ENCODE data around the gene PTPRT.

The PTPRT gene

GRCh38 chr20:42152575-42152974 is 1037.1 kb downstream of the PTPRT start:
- Histone ChIP-seq H3K27ac (ENCODE audit: low read depth, low read length) (no peak overlapping the region), H2BK15ac (replicated peaks; ENCODE audit: low read depth) (no peak overlapping the region), H3K27me3 (ENCODE audit: insufficient read depth, low read length, poor library complexity) (no peaks in the 10 kb centered on the region), H4K8ac (ENCODE audit: low read depth, low read length) (no peak overlapping the region), H3K23ac (ENCODE audit: low read length) (no peak overlapping the region), H2AK5ac (ENCODE audit: low read length) (no peak overlapping the region), H2BK5ac (ENCODE audit: low read length) (no peak overlapping the region), H3K4me2 (ENCODE audit: low read length) (no peak overlapping the region), H3K79me2 (ENCODE audit: control insufficient read depth, insufficient read depth, low read length) (no peaks in the 10 kb centered on the region), H3K79me1 (ENCODE audit: low read length) (no peaks in the 10 kb centered on the region), H3K9ac (ENCODE audit: low read length) (no peak overlapping the region), H3K36me3 (ENCODE audit: control insufficient read depth, insufficient read depth, low read length) (no peaks in the 10 kb centered on the region), H3K56ac (ENCODE audit: low read length) (no peak overlapping the region), H3K4me3 (ENCODE audit: low read length) (no peak overlapping the region), H3K4me1 (ENCODE audit: control insufficient read depth, low read depth, low read length) (no peaks in the 10 kb centered on the region), H2BK120ac (ENCODE audit: low read depth, low read length) (no peak overlapping the region), H3K18ac (ENCODE audit: low read length) (no peak overlapping the region), H4K5ac (ENCODE audit: low read length) (no peak overlapping the region), H3K4ac (ENCODE audit: low read depth, low read length) (no peak overlapping the region)
- no CpG with 5 or more reads among the region's 6 CpGs for WGBS (ENCODE audit: extremely low coverage, insufficient coverage, low lambda C conversion rate)
- no peak for DNase-seq

GRCh38 chr20:42150230-42150629 is 1039.5 kb downstream of the PTPRT start:
- no peak overlapping the region for H2AK5ac ChIP-seq (ENCODE audit: low read length)
- H3K4me2 ChIP-seq (ENCODE audit: low read length), result no peak overlapping the region
- no peak overlapping the region for H4K5ac ChIP-seq (ENCODE audit: low read length)
- no peak overlapping the region for H3K23ac ChIP-seq (ENCODE audit: low read length)
- no peaks in the 10 kb centered on the region for H3K79me1 ChIP-seq (ENCODE audit: low read length)
- WGBS (ENCODE audit: extremely low coverage, insufficient coverage, low lambda C conversion rate), result no CpG with 5 or more reads among the region's 4 CpGs
- H3K4me1 ChIP-seq (ENCODE audit: control insufficient read depth, low read depth, low read length), result no peaks in the 10 kb centered on the region
- H3K36me3 ChIP-seq (ENCODE audit: control insufficient read depth, insufficient read depth, low read length), result no peaks in the 10 kb centered on the region
- no peaks in the 10 kb centered on the region for H3K27me3 ChIP-seq (ENCODE audit: insufficient read depth, low read length, poor library complexity)
- H3K4ac ChIP-seq (ENCODE audit: low read depth, low read length), result no peak overlapping the region
- no peak overlapping the region for H3K18ac ChIP-seq (ENCODE audit: low read length)
- H4K8ac ChIP-seq (ENCODE audit: low read depth, low read length), result no peak overlapping the region
- no peak overlapping the region for H3K56ac ChIP-seq (ENCODE audit: low read length)
- no peak overlapping the region for H2BK15ac ChIP-seq (replicated peaks; ENCODE audit: low read depth)
- no peak overlapping the region for H3K27ac ChIP-seq (ENCODE audit: low read depth, low read length)
- no peak overlapping the region for H3K4me3 ChIP-seq (ENCODE audit: low read length)
- H3K79me2 ChIP-seq (ENCODE audit: control insufficient read depth, insufficient read depth, low read length), result no peaks in the 10 kb centered on the region
- no peak overlapping the region for H2BK5ac ChIP-seq (ENCODE audit: low read length)
- DNase-seq, result no peak
- no peak overlapping the region for H3K9ac ChIP-seq (ENCODE audit: low read length)
- no peak overlapping the region for H2BK120ac ChIP-seq (ENCODE audit: low read depth, low read length)

GRCh38 chr20:42138729-42139128 is 1051.0 kb downstream of the PTPRT start:
- H3K27me3 ChIP-seq (ENCODE audit: insufficient read depth, low read length, poor library complexity), result no peaks in the 10 kb centered on the region
- H2BK5ac ChIP-seq (ENCODE audit: low read length), result no peak overlapping the region
- no peak overlapping the region for H4K5ac ChIP-seq (ENCODE audit: low read length)
- H3K18ac ChIP-seq (ENCODE audit: low read length), result no peak overlapping the region
- no peak overlapping the region for H4K8ac ChIP-seq (ENCODE audit: low read depth, low read length)
- no peaks in the 10 kb centered on the region for H3K4me1 ChIP-seq (ENCODE audit: control insufficient read depth, low read depth, low read length)
- H3K23ac ChIP-seq (ENCODE audit: low read length), result no peak overlapping the region
- no peak overlapping the region for H3K4me3 ChIP-seq (ENCODE audit: low read length)
- H2BK120ac ChIP-seq (ENCODE audit: low read depth, low read length), result no peak overlapping the region
- no peaks in the 10 kb centered on the region for H3K79me2 ChIP-seq (ENCODE audit: control insufficient read depth, insufficient read depth, low read length)
- H3K9ac ChIP-seq (ENCODE audit: low read length), result no peak overlapping the region
- no peaks in the 10 kb centered on the region for H3K79me1 ChIP-seq (ENCODE audit: low read length)
- DNase-seq, result no peak
- no CpG with 5 or more reads among the region's 4 CpGs for WGBS (ENCODE audit: extremely low coverage, insufficient coverage, low lambda C conversion rate)
- no peak overlapping the region for H2AK5ac ChIP-seq (ENCODE audit: low read length)
- H3K4ac ChIP-seq (ENCODE audit: low read depth, low read length), result no peak overlapping the region
- H3K36me3 ChIP-seq (ENCODE audit: control insufficient read depth, insufficient read depth, low read length), result no peaks in the 10 kb centered on the region
- no peak overlapping the region for H3K27ac ChIP-seq (ENCODE audit: low read depth, low read length)
- H2BK15ac ChIP-seq (replicated peaks; ENCODE audit: low read depth), result no peak overlapping the region
- H3K4me2 ChIP-seq (ENCODE audit: low read length), result no peak overlapping the region
- H3K56ac ChIP-seq (ENCODE audit: low read length), result no peak overlapping the region

DNA sequence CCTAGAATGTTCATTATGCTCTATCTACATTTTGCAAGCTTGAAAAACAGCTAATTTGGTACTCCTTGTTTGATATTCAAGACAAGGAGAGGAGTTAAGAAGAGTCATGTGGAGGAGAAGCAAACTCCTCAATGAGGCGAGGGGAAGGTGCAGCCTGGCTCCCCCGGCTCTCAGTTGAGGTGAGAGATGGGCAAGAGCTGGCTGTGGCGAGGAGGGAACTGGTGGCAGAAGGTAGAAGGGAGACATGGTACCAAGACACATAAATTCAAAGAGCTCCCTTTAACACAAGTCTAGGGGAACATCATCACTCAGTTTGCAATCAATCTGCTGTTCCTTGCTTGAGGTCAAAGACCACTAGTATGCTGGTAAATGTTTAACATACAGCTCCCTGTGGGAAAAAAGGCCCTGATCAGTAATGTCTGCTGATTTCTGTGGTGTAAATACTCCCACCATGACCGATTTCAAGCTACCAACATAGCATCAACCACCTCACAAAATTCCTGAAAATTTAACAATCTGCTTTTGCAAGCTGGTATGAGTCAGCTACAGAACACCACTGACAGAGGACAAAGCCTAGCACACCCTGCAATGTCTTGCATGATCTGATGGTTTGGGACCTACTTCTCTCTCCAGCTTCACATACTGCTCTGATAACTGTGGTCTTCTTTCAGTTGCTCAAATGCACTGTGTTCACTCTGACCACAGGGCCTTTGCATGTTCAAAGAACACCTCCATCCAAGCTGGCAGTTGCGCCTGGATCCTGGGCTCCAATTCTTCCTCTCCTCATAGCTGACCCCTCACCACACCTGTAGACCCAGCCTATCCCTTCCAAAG is 1055.2 kb downstream of the PTPRT start:
- H3K4me1 ChIP-seq (ENCODE audit: control insufficient read depth, low read depth, low read length), result no peaks in the 10 kb centered on the region
- no peak overlapping the region for H4K8ac ChIP-seq (ENCODE audit: low read depth, low read length)
- DNase-seq, result no peak
- no peaks in the 10 kb centered on the region for H3K27me3 ChIP-seq (ENCODE audit: insufficient read depth, low read length, poor library complexity)
- no peaks in the 10 kb centered on the region for H3K36me3 ChIP-seq (ENCODE audit: control insufficient read depth, insufficient read depth, low read length)
- H3K18ac ChIP-seq (ENCODE audit: low read length), result no peak overlapping the region
- no peak overlapping the region for H3K4me2 ChIP-seq (ENCODE audit: low read length)
- WGBS (ENCODE audit: extremely low coverage, insufficient coverage, low lambda C conversion rate), result no CpG with 5 or more reads among the region's 5 CpGs
- H3K4me3 ChIP-seq (ENCODE audit: low read length), result no peak overlapping the region
- H2BK5ac ChIP-seq (ENCODE audit: low read length), result no peak overlapping the region
- H2AK5ac ChIP-seq (ENCODE audit: low read length), result no peak overlapping the region
- no peak overlapping the region for H3K9ac ChIP-seq (ENCODE audit: low read length)
- no peaks in the 10 kb centered on the region for H3K79me2 ChIP-seq (ENCODE audit: control insufficient read depth, insufficient read depth, low read length)
- no peak overlapping the region for H2BK15ac ChIP-seq (replicated peaks; ENCODE audit: low read depth)
- H4K5ac ChIP-seq (ENCODE audit: low read length), result no peak overlapping the region
- no peak overlapping the region for H3K27ac ChIP-seq (ENCODE audit: low read depth, low read length)
- H3K23ac ChIP-seq (ENCODE audit: low read length), result no peak overlapping the region
- no peak overlapping the region for H2BK120ac ChIP-seq (ENCODE audit: low read depth, low read length)
- H3K56ac ChIP-seq (ENCODE audit: low read length), result no peak overlapping the region
- no peak overlapping the region for H3K4ac ChIP-seq (ENCODE audit: low read depth, low read length)
- no peaks in the 10 kb centered on the region for H3K79me1 ChIP-seq (ENCODE audit: low read length)

GRCh38 chr20:42130810-42131596 is 1058.7 kb downstream of the PTPRT start:
- Histone ChIP-seq H3K27me3 (ENCODE audit: insufficient read depth, low read length, poor library complexity) (no peaks in the 10 kb centered on the region), H4K5ac (ENCODE audit: low read length) (no peak overlapping the region), H3K4me3 (ENCODE audit: low read length) (no peak overlapping the region), H4K8ac (ENCODE audit: low read depth, low read length) (no peak overlapping the region), H3K36me3 (ENCODE audit: control insufficient read depth, insufficient read depth, low read length) (no peaks in the 10 kb centered on the region), H3K79me2 (ENCODE audit: control insufficient read depth, insufficient read depth, low read length) (no peaks in the 10 kb centered on the region), H3K9ac (ENCODE audit: low read length) (no peak overlapping the region), H2BK15ac (replicated peaks; ENCODE audit: low read depth) (no peak overlapping the region), H3K18ac (ENCODE audit: low read length) (no peak overlapping the region), H3K4ac (ENCODE audit: low read depth, low read length) (no peak overlapping the region), H2BK5ac (ENCODE audit: low read length) (no peak overlapping the region), H3K79me1 (ENCODE audit: low read length) (no peaks in the 10 kb centered on the region), H3K23ac (ENCODE audit: low read length) (no peak overlapping the region), H2AK5ac (ENCODE audit: low read length) (no peak overlapping the region), H3K56ac (ENCODE audit: low read length) (no peak overlapping the region), H3K27ac (ENCODE audit: low read depth, low read length) (no peak overlapping the region), H3K4me1 (ENCODE audit: control insufficient read depth, low read depth, low read length) (no peaks in the 10 kb centered on the region), H2BK120ac (ENCODE audit: low read depth, low read length) (no peak overlapping the region), H3K4me2 (ENCODE audit: low read length) (no peak overlapping the region)
- no peak for DNase-seq
- WGBS (ENCODE audit: extremely low coverage, insufficient coverage, low lambda C conversion rate), result 100% methylated on average over 1 of the region's 5 CpGs

All from mesendoderm (in vitro differentiated cells).